NCI-H2081 treated with DMSO at 0.1 percent for 48 hours (cell line): ENCODE data around the gene ACTN4.
A peak's percentile ranks its signal among the peaks of the same experiment; 100 is the strongest.
"Not testable (repeated sequence)": the region's sequence is repeated elsewhere in the genome, so short reads cannot be mapped to it uniquely, and the experiment has no call there.

Source experiments
- DNase-seq: peaks from one replicate; lab custom pipeline; 2025; lab: John Stamatoyannopoulos, UW

Gene ACTN4

GRCh38 chr19:38647368-38647965 lies at the start of gene ACTN4:
Gene ACTN4, plus strand, starts transcription at chr19:38647649. Its CDS starts 97 bp downstream, at chr19:38647746.
- DNase-seq = peak; percentile 85

DNA sequence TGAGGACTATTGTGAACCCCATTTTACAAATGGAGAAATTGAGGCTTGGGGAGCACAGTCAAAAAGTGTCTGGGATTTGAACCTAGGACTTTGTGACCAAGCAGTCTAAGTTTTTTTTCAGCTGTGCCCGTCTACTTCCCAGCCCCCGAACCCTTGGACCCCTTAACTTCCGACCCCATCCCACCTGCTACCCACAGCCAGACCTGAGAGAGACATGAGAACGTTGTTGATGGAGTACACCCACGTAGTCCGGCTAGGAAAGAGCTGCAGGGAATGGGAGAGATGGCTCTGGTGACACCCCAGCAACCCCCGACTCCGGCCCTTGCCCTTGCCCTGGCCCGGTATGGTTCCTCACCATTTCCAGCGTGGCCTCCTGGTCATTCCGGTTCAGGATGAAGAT lies 47.7 kb upstream of the ACTN4 start:
- DNase-seq = no peak

- DNase-seq = not testable (repeated sequence)
Measured at GRCh38 chr19:38602856-38603255, 44.6 kb upstream of the ACTN4 start.

DNA sequence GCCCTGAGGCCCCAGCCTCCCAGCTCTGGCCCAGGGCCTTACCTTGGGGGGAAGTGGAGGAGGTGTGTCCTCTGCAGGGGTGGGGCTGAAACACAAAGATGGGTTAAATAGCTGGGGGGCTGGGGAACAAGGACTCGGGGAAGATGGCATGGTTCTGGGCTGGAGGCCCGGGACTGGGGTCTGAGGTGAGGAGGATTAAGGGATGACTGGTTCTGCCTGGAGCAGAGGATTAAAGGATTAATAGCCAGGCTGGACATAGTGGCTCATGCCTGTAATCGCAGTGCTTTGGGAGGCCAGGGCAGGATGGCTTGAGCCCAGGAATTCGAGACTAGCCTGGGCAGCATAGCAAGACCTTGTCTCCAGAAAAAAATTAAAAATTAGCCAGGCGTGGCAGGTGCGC lies 41.3 kb upstream of the ACTN4 start:
- no peak for DNase-seq

- DNase-seq = no peak
Measured at GRCh38 chr19:38614289-38614688, 33.2 kb upstream of the ACTN4 start.

GRCh38 chr19:38615007-38615581 lies 32.4 kb upstream of the ACTN4 start:
- no peak for DNase-seq

DNA sequence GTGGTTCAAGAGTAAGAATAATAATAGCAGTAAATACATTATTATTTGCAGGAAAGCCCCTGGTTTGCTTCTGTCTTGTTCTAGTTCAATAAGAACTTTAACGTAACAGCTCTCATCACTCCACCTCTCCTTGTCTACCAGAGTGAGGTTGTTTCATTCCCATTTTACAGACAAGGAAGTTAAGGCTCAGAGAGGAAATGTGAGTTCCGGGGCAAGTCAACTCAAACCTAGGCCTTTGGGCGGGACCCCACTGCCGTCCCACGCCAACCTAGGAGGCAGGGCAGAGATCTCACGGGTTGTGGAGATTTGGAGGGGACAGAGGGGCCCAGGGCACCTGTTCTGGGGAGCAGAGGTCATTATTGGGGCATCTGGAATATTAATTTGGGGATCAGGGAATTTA lies 31.2 kb upstream of the ACTN4 start:
- no peak for DNase-seq

GRCh38 chr19:38617283-38617763 lies 30.1 kb upstream of the ACTN4 start:
- no peak for DNase-seq

GRCh38 chr19:38617764-38618589 lies 29.5 kb upstream of the ACTN4 start, which contains the start of gene MAP4K1:
Gene MAP4K1, minus strand, starts transcription at chr19:38617953. Its CDS starts 58 bp downstream, at chr19:38617895.
- DNase-seq = no peak

GRCh38 chr19:38618590-38619360 lies 28.7 kb upstream of the ACTN4 start, which contains the start of gene EIF3K:
Gene EIF3K, plus strand, starts transcription at chr19:38619188. Its CDS starts 81 bp downstream, at chr19:38619269.
- peak; percentile 90 for DNase-seq

GRCh38 chr19:38619361-38620174 lies 27.9 kb upstream of the ACTN4 start:
- DNase-seq = no peak

- DNase-seq = no peak
Measured at GRCh38 chr19:38624822-38625221, 22.6 kb upstream of the ACTN4 start.

GRCh38 chr19:38626401-38626800 lies 21.0 kb upstream of the ACTN4 start:
- DNase-seq = no peak

- no peak for DNase-seq
Measured at GRCh38 chr19:38629568-38629967, 17.9 kb upstream of the ACTN4 start.

DNA sequence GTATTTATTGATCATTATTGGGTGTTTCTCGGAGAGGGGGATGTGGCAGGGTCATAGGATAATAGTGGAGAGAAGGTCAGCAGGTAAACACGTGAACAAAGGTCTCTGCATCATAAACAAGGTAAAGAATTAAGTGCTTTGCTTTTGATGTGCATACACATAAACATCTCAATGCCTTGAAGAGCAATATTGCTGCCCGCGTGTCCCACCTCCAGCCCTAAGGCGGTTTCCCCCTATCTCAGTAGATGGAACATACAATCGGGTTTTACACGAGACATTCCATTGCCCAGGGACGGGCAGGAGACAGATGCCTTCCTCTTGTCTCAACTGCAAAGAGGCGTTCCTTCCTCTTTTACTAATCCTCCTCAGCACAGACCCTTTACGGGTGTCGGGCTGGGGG lies 16.1 kb upstream of the ACTN4 start:
- DNase-seq = not testable (repeated sequence)

GRCh38 chr19:38631811-38632475 lies 15.5 kb upstream of the ACTN4 start:
- DNase-seq = not testable (repeated sequence)

GRCh38 chr19:38632476-38633213 lies 14.8 kb upstream of the ACTN4 start:
- DNase-seq = no peak

DNA sequence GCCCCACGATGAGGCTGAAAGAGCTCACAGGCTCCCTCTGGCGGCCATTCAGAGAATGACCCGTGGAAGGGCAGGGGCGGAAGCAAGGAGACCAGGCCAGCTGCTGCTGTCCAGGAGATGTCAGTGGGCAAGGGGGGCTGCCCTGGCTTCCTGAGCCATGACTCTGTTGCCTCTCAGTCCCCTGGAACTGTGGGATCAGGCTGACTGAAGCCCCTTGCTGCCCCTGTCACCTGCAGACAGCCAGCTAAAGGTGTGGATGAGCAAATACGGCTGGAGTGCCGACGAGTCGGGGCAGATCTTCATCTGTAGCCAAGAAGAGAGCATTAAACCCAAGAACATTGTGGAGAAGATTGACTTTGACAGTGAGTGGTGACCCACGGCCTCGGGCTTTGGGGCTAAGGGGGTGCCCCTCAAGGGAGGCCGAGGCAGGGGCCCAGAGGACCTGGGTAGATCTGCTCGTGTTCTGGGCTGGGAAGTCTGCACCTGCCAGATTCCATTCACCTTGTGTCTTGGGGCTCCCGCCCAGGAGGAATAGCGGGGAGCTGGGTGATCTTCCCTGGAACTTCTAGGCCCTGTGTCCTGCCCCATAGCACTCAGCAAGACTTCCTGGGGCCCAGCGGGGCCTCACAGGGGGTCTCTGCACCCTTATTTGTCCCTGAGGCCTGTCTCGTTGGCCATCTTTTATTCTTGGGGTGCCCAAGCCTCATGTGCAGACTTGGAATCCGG lies 12.5 kb upstream of the ACTN4 start:
- DNase-seq = no peak
